Transverse colon (tissue), 4 donors: ENCODE data around the gene FAM9C. TPM values are rescaled to one million over a fixed set of nuclear protein-coding genes. Genes with fewer than 3 reads are reported as not detected.
A peak's percentile ranks its signal among the peaks of the same experiment; 100 is the strongest.

Experiments
- DNase-seq: peaks from one replicate; pipeline ENCODE4 v3.0.0-alpha.2; 2019
- H3K27ac ChIP-seq, 4 donors: fragments of 200-600 bp; sonication (generic); 2 replicates each; pipeline ENCODE4 v1.5.1; 2016 to 2018; ENCODE audit warnings: inconsistent platforms in 4 of 4
- H3K27me3 ChIP-seq: fragments of 200-600 bp; sonication (generic); 2 replicates; pipeline ENCODE4 v1.5.1; 2017; ENCODE audit warnings: inconsistent platforms
- H3K36me3 ChIP-seq, 4 donors: fragments of 200-600 bp; sonication (generic); 2 replicates each; pipeline ENCODE4 v1.5.1; 2017 to 2019; ENCODE audit warnings: inconsistent platforms in 4 of 4
- H3K4me1 ChIP-seq, 4 donors: fragments of 200-600 bp; sonication (generic); 2 replicates each; pipeline ENCODE4 v1.5.1; 2017 to 2020; ENCODE audit warnings: inconsistent platforms in 4 of 4
- H3K4me3 ChIP-seq, 4 donors: fragments of 200-600 bp; sonication (generic); 1 replicate in 1 of 4; 2 replicates in 3 of 4; pipeline versions ENCODE4 v1.5.1 to v1.6.1; 2017 to 2019; ENCODE audit warnings: inconsistent platforms in 4 of 4
- H3K9me3 ChIP-seq, 2 donors: fragments of 200-600 bp; sonication (generic); 2 replicates each; pipeline ENCODE4 v1.5.1; 2017 to 2019; ENCODE audit warnings: inconsistent platforms in 2 of 2
- CTCF ChIP-seq, 5 experiments: fragments of 200-600 bp in 3 of 5; fragments of 450-650 bp in 2 of 5; sonication (generic) in 3 of 5; IDR thresholded peaks; 1 replicate in 2 of 5; 2 replicates in 3 of 5; pipeline ENCODE4 v1.5.1; 2016 to 2017; ENCODE audit warnings: antibody characterized with exemption in 5 of 5, inconsistent platforms in 3 of 5, mild to moderate bottlenecking in 2 of 5, moderate library complexity in 1 of 5
- EP300 ChIP-seq: sonication (generic); formaldehyde crosslinking; IDR thresholded peaks from one replicate; pipeline ENCODE4 v1.6.1; 2017; ENCODE audit warnings: antibody characterized with exemption, low read depth
- POLR2A ChIP-seq: fragments of 450-650 bp; IDR thresholded peaks from one replicate; pipeline ENCODE4 v1.6.1; 2016; ENCODE audit warnings: antibody characterized with exemption, mild to moderate bottlenecking, moderate library complexity
- POLR2AphosphoS5 ChIP-seq, 3 donors: sonication (generic); formaldehyde crosslinking; IDR thresholded peaks; one replicate each; pipeline ENCODE4 v1.6.1; 2016; ENCODE audit warnings: antibody characterized with exemption in 3 of 3
- WGBS, 2 donors: methylation state at CpG; one replicate each; pipeline ENCODE4 v1.1.5; 2018; ENCODE audit warnings: low coverage in 1 of 2; 5-methylcytosine and 5-hydroxymethylcytosine counted together
- in situ Hi-C, 4 donors: fragments of 200-750 bp; cut with MboI; loops; one replicate each; pipeline versions ENCODE4 v1.15.0 to v1.15.1; 2017; ENCODE audit warnings: low sequenced_read_pairs in 3 of 4, low pct_ligation_motif_present in 1 of 4, low pct_unique_long_range_greater_than_20kb in 1 of 4
- intact Hi-C: fragments of 100-400 bp; cut with DNase I; formaldehyde crosslinking; loops from one replicate; pipeline ENCODE4 v1.15.1; 2023; ENCODE audit warnings: low total_unique reads
- total RNA-seq, 4 donors: library from RNA; depleted of rRNA; stranded (reverse); fragments of >200 nt; gene quantifications; one replicate each; pipeline ENCODE4 v1.1.0, GENCODE V29; 2016

The FAM9C gene
- total RNA-seq, 4 donors from 2014 or later: 0.14 to 0.64 TPM; not detected in 2

DNA sequence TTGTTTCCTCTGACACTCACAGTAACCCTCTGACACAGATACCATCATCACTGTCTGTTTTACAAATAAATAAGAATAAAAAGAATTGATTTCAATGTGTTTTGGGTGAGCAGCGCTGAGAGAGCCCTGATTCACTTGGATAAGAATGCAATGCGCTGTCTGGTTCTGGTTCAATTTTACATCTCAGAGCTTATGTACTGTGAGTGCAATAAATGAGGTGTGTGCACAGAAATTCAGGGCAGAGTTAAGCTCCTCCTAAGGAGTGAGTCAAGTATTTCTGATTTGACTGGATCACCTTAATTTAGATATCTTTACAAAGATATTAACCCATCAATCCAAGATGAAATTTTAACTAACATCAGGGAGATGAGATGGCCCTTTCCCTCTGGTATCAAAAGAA lies 11.2 kb downstream of the FAM9C start:
- 61 to 71% methylated on average over 2 of the region's 2 CpGs for whole genome bisulfite sequencing, 2 donors
- Histone ChIP-seq H3K4me1 (peaks cover 0 to 25% (median 10%) of the 10 kb centered on the region in 4 donors), H3K36me3 (no peaks in the 10 kb centered on the region), H3K27ac (no peak overlapping the region), H3K4me3 (no peak overlapping the region), H3K9me3 (no peaks in the 10 kb centered on the region), H3K27me3 (no peaks in the 10 kb centered on the region)
- intact Hi-C loops: loop anchor here (10.0 kb wide), 1 partner anchor 62 kb away; no protein-coding TSS in a partner anchor
- DNase-seq: no peak
- in situ Hi-C loops: no loop called here
- TF ChIP-seq EP300 (no peak), POLR2AphosphoS5 (IDR thresholded peaks at IDR 0.05) (peak in 1 of 3 donors; percentile 28)

DNA sequence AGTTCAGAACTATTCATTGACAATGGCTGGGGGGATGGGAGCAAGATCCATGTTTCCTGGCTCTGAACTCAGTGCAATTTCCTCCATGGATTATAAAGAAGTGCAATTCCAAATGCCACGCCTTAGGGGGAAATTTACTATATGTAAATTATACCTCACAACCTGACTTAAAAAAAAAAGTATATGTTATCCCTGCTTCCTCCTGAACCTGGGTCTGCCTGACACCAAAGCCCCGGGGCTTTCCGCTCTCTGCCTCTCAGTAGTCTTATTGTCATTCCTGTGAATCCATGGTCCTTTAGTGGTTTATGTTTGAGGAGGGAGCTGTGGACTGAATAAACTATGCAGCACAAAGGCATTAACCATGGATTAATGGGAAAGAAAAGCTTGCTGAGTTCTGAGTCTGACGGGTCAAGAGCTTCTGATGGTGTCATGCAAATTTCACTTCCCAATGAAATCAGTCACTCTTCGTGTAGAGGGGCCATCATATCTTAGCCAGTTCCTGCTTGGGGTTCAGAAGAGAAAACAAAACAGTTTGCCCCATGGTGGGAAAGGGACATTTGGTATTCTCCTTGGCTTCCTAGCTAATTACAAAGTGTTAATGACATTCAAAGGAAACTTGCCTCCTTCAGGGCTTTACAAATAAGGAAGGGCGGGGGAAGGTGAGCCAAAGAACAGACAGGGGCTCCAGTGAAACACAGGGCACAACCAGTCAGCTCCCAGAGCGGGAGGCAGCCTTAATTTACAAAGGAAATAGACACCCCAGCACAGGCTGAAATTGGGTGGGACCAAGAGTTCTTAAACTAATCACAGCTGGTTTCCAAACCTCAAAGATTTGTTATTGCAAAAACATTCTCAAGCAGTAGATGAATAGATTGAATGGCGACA lies 14.3 kb downstream of the FAM9C start:
- peak overlapping the region; percentile 67 to 82 (median 76) for H3K27ac ChIP-seq
- no peaks in the 10 kb centered on the region for H3K27me3 ChIP-seq
- peaks cover 0 to 28% (median 10%) of the 10 kb centered on the region in 4 donors for H3K4me1 ChIP-seq
- intact Hi-C loops: loop anchor here (10.0 kb wide), 1 partner anchor 65 kb away; no protein-coding TSS in a partner anchor
- TF ChIP-seq CTCF (IDR thresholded peaks at IDR 0.05): no peak
- TF ChIP-seq POLR2A: no peak
- TF ChIP-seq POLR2AphosphoS5 (IDR thresholded peaks at IDR 0.05): no peak
- TF ChIP-seq EP300: no peak
- 39% methylated on average over 8 of the region's 8 CpGs; no CpG with 5 or more reads in 1 of the 2 donors for WGBS, 2 donors
- no peaks in the 10 kb centered on the region for H3K9me3 ChIP-seq
- peak; percentile 64 for DNase-seq
- H3K36me3 ChIP-seq: no peaks in the 10 kb centered on the region
- in situ Hi-C loops: no loop called here
- H3K4me3 ChIP-seq: no peak overlapping the region

DNA sequence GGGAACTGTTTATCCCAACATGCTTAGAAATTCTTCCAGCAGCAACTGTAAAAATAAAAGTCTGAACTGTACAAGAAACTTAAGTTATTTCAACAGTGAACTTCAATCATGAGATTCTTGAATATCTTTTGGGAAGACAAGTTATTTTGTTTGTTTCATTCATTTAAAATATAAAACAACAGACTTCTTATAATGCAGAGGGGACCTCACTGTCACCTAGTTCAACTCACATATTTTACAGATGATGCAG lies 14.9 kb downstream of the FAM9C start:
- H3K27ac ChIP-seq: peak overlapping the region; percentile 67 to 82 (median 76)
- intact Hi-C loops: no loop called here
- in situ Hi-C loops: no loop called here
- H3K4me3 ChIP-seq: no peak overlapping the region
- no peak for TF ChIP-seq POLR2A
- TF ChIP-seq EP300: no peak
- no peak for TF ChIP-seq POLR2AphosphoS5 (IDR thresholded peaks at IDR 0.05)
- no peak for TF ChIP-seq CTCF (IDR thresholded peaks at IDR 0.05)
- DNase-seq: no peak
- H3K36me3 ChIP-seq: no peaks in the 10 kb centered on the region
- no peaks in the 10 kb centered on the region for H3K9me3 ChIP-seq
- peaks cover 0 to 30% (median 10%) of the 10 kb centered on the region in 4 donors for H3K4me1 ChIP-seq
- no peaks in the 10 kb centered on the region for H3K27me3 ChIP-seq

DNA sequence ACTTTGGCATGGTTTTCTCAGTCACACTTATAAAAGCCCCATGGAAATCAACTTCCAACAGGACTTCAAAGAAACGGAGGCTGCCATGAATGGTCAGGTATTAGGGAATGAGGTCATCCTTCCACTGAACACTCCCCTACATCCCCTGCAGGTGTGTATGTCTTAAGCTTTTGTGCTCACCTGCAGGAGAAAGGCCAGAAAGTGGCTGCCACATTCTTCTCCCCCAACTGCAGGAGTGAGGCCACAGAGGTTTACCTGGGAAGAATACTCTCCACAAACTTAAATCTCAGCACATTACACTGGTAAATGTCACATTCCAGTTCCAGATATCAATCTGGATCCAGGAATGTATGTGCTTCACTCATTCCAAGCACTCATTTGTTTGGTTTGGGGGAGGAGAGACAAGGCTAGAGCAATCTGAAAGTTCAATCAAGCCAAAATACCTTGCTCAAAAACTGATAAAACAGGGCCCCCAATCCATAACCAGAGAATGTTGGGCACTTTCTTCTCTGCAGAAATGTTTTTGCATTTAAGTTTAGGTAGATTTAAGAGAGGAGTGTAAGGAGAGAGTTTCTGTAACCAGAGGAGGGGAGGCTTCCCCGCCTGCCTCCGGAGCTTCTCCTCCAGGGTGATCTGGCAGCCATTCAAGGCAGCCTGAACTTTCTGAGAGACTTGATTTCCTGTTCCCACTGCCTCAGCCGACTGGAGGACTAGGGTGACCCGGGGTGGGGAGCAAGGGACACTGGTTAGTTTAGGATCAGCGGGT lies 15.4 kb downstream of the FAM9C start:
- Histone ChIP-seq H3K4me1 (peaks cover 0 to 30% (median 10%) of the 10 kb centered on the region in 4 donors), H3K27me3 (no peaks in the 10 kb centered on the region), H3K4me3 (no peak overlapping the region), H3K9me3 (no peaks in the 10 kb centered on the region), H3K27ac (peak overlapping the region; percentile 67 to 82 (median 76)), H3K36me3 (no peaks in the 10 kb centered on the region)
- DNase-seq: peak; percentile 53
- 20% methylated on average over 6 of the region's 6 CpGs; no CpG with 5 or more reads in 1 of the 2 donors for WGBS, 2 donors
- intact Hi-C loops (no loop called here), in situ Hi-C loops (no loop called here)
- TF ChIP-seq CTCF (IDR thresholded peaks at IDR 0.05): peak in 1 of 5 experiments; percentile 18
- no peak for TF ChIP-seq POLR2A
